WTC11 (cell line): ENCODE measurements around the gene KCNK17. TPM values are rescaled to one million over a fixed set of nuclear protein-coding genes. Genes with fewer than 3 reads are reported as not detected.

Source experiments
- ATAC-seq: fragments of 200-7000 bp; cut with Tn5 transposase; 2 replicates; pipeline ENCODE4 v1.10.0; 2021; ENCODE audit warnings: mild to moderate bottlenecking, moderate library complexity
- CTCF ChIA-PET: fragments of 300-600 bp; sonication (Branson Sonifier 250); formaldehyde crosslinking; loops from one replicate; lab custom pipeline; 2021; ENCODE audit warnings: antibody characterized with exemption; lab: Charles Lee
- POLR2A ChIA-PET: fragments of 350-600 bp; sonication (Branson Sonifier 250); formaldehyde crosslinking; loops from one replicate; lab custom pipeline; 2021; ENCODE audit warnings: antibody characterized with exemption; lab: Charles Lee
- DNase-seq: peaks from one replicate; pipeline ENCODE4 v3.0.0; 2021; ENCODE audit warnings: low spot score
- H3K27ac Mint-ChIP-seq: 2 replicates; pipeline ENCODE4 v1.8.0; 2021; ENCODE audit warnings: mixed read lengths
- H3K27me3 Mint-ChIP-seq: 2 replicates; pipeline ENCODE4 v1.8.0; 2021; ENCODE audit warnings: low read depth, mild to moderate bottlenecking, moderate library complexity, mixed read lengths
- H3K36me3 Mint-ChIP-seq: 2 replicates; pipeline ENCODE4 v1.8.0; 2021; ENCODE audit warnings: mixed read lengths
- H3K4me1 Mint-ChIP-seq: 2 replicates; pipeline ENCODE4 v1.8.0; 2022; ENCODE audit warnings: mixed read lengths
- H3K4me3 Mint-ChIP-seq: 2 replicates; pipeline ENCODE4 v1.8.0; 2021; ENCODE audit warnings: mild to moderate bottlenecking, moderate library complexity, mixed read lengths
- H3K9me3 Mint-ChIP-seq: 2 replicates; pipeline ENCODE4 v1.8.0; 2021; ENCODE audit warnings: mixed read lengths
- CBFB ChIP-seq: sonication (generic); formaldehyde crosslinking; IDR thresholded peaks from 2 replicates; pipeline ENCODE4 v1.8.1; 2022; ENCODE audit warnings: mild to moderate bottlenecking, low read depth, missing genetic modification reagents
- E2F5 ChIP-seq: sonication (generic); formaldehyde crosslinking; IDR thresholded peaks from 2 replicates; pipeline ENCODE4 v1.8.1; 2022; ENCODE audit warnings: mild to moderate bottlenecking, moderate library complexity, missing genetic modification reagents
- ELF4 ChIP-seq: sonication (generic); formaldehyde crosslinking; IDR thresholded peaks from 2 replicates; pipeline ENCODE4 v1.8.1; 2022; ENCODE audit warnings: low read depth, mild to moderate bottlenecking, moderate library complexity, missing genetic modification reagents
- FOXJ3 ChIP-seq: sonication (generic); formaldehyde crosslinking; IDR thresholded peaks from 2 replicates; pipeline ENCODE4 v1.9.0; 2021; ENCODE audit warnings: missing genetic modification reagents, mild to moderate bottlenecking, borderline replicate concordance
- FOXP1 ChIP-seq: sonication (generic); formaldehyde crosslinking; IDR thresholded peaks from 2 replicates; pipeline ENCODE4 v1.8.0; 2022; ENCODE audit warnings: missing genetic modification reagents, mild to moderate bottlenecking, moderate library complexity, borderline replicate concordance
- FOXP4 ChIP-seq: sonication (generic); formaldehyde crosslinking; IDR thresholded peaks from 2 replicates; pipeline ENCODE4 v1.8.0; 2022; ENCODE audit warnings: mild to moderate bottlenecking, missing genetic modification reagents
- HMGA2 ChIP-seq: fragments of 250-450 bp; sonication (Bioruptor Pico); IDR thresholded peaks from 2 replicates; pipeline ENCODE4 v1.4.0; 2021; ENCODE audit warnings: mild to moderate bottlenecking, moderate library complexity
- KAT7 ChIP-seq: sonication (generic); formaldehyde crosslinking; IDR thresholded peaks from 2 replicates; pipeline ENCODE4 v1.8.1; 2023; ENCODE audit warnings: missing genetic modification reagents, mild to moderate bottlenecking, borderline replicate concordance
- MYBL2 ChIP-seq: sonication (generic); formaldehyde crosslinking; IDR thresholded peaks from 2 replicates; pipeline ENCODE4 v1.8.1; 2023; ENCODE audit warnings: mild to moderate bottlenecking, moderate library complexity, missing genetic modification reagents
- RORB ChIP-seq: fragments of 250-450 bp; sonication (Bioruptor Pico); IDR thresholded peaks from 2 replicates; pipeline ENCODE4 v1.9.0; 2021; ENCODE audit warnings: mild to moderate bottlenecking
- SP1 ChIP-seq: sonication (generic); formaldehyde crosslinking; conservative IDR thresholded peaks from 2 replicates; pipeline ENCODE4 v1.8.1; 2022; ENCODE audit warnings: missing genetic modification reagents
- STAT6 ChIP-seq: sonication (generic); formaldehyde crosslinking; conservative IDR thresholded peaks from 2 replicates; pipeline ENCODE4 v1.8.1; 2023; ENCODE audit warnings: mild to moderate bottlenecking, low read depth, missing genetic modification reagents, moderate library complexity
- ZBTB21 ChIP-seq: sonication (generic); formaldehyde crosslinking; IDR thresholded peaks from 2 replicates; pipeline ENCODE4 v1.8.1; 2023; ENCODE audit warnings: mild to moderate bottlenecking, missing genetic modification reagents, borderline replicate concordance
- ZBTB43 ChIP-seq: sonication (generic); formaldehyde crosslinking; IDR thresholded peaks from 2 replicates; pipeline ENCODE4 v1.8.1; 2023; ENCODE audit warnings: mild to moderate bottlenecking, missing genetic modification reagents
- ZNF232 ChIP-seq: sonication (generic); formaldehyde crosslinking; IDR thresholded peaks from 2 replicates; pipeline ENCODE4 v1.8.0; 2022; ENCODE audit warnings: mild to moderate bottlenecking, missing genetic modification reagents
- ZNF317 ChIP-seq: sonication (generic); formaldehyde crosslinking; IDR thresholded peaks from 2 replicates; pipeline ENCODE4 v1.8.1; 2023; ENCODE audit warnings: low read depth, mild to moderate bottlenecking, moderate library complexity, missing genetic modification reagents, borderline replicate concordance
- ZNF425 ChIP-seq: fragments of 250-450 bp; sonication (Bioruptor Pico); conservative IDR thresholded peaks from 2 replicates; pipeline ENCODE4 v1.9.0; 2021; ENCODE audit warnings: mild to moderate bottlenecking
- total RNA-seq: library from RNA; stranded (reverse); gene quantifications from 3 replicates; pipeline ENCODE4 v1.2.3, GENCODE V29; 2021
- TF ChIP-seq, protein P1 (sequence below): sonication (generic); formaldehyde crosslinking; IDR thresholded peaks from 2 replicates; pipeline ENCODE4 v1.8.0; 2022; ENCODE audit warnings: mild to moderate bottlenecking, missing genetic modification reagents
- TF ChIP-seq, protein P2 (sequence below): sonication (generic); formaldehyde crosslinking; IDR thresholded peaks from 2 replicates; pipeline ENCODE4 v1.8.1; 2023; ENCODE audit warnings: mild to moderate bottlenecking, moderate library complexity, missing genetic modification reagents

Gene KCNK17
- total RNA-seq, 1 experiment from 2014 or later, result 2.1 TPM

DNA sequence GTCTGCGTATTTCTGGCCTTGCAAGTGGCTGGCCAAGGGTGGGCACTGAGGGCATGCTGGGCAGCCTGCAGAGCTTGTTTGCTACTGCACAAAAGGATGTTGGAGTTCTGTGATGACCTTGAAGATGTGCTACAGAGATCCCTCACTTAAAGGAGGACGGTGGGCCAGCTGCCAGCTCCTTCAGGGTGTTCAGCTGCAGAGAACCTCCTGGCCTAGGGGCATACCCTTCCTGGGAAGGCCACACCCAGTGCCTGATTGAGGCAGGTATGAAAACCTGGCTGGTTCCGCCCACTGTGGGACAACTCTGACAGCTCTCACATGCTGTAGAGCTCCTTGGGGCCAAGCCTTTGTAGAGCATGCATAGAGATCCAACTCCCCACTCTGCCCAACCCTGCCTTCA lies 3.0 kb upstream of the KCNK17 start (continued):
- TF ChIP-seq FOXP4 (CRISPR knock-in tag) (no peak), RORB (no peak)

- peaks cover 81% of the 10 kb centered on the region for H3K27me3 Mint-ChIP-seq
- DNase-seq (peak; percentile 62), ATAC-seq (peak; percentile 48)
Observed at GRCh38 chr6:39313526-39314272, 520 bp downstream of the KCNK17 start.

More at GRCh38 chr6:39313526-39314272, 520 bp downstream of the KCNK17 start:
- Mint-ChIP-seq H3K27ac (no peak overlapping the region), H3K9me3 (peaks cover 7% of the 10 kb centered on the region), H3K36me3 (no peaks in the 10 kb centered on the region), H3K4me1 (peaks cover 2% of the 10 kb centered on the region), H3K4me3 (peak overlapping the region; percentile 70)
- peak; percentile 59; the same call in 1 of the 2 replicates for TF ChIP-seq FOXP1 (CRISPR knock-in tag)
- TF ChIP-seq HMGA2, result no peak
- TF ChIP-seq SP1 (CRISPR knock-in tag), result peak; percentile 14
- 0 out of 2 replicates have a peak, but pooled peaks have one; percentile 31 for TF ChIP-seq ZNF317 (CRISPR knock-in tag)
- TF ChIP-seq STAT6 (CRISPR knock-in tag), result no peak
- TF ChIP-seq, protein P1, sequence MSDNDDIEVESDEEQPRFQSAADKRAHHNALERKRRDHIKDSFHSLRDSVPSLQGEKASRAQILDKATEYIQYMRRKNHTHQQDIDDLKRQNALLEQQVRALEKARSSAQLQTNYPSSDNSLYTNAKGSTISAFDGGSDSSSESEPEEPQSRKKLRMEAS (CRISPR knock-in tag), result peak; percentile 54; the same call in 1 of the 2 replicates
- TF ChIP-seq E2F5, result peak; percentile 20; the same call in 1 of the 2 replicates
- peak; percentile 54; the same call in 1 of the 2 replicates for TF ChIP-seq ZNF232 (CRISPR knock-in tag)
- TF ChIP-seq CBFB (CRISPR knock-in tag), result no peak
- TF ChIP-seq ZBTB43 (CRISPR knock-in tag), result no peak
- 0 out of 2 replicates have a peak, but pooled peaks have one; percentile 47 for TF ChIP-seq MYBL2
- no peak for TF ChIP-seq ZNF425 (CRISPR knock-in tag)
- TF ChIP-seq FOXJ3 (CRISPR knock-in tag), result no peak
- TF ChIP-seq, protein P2, sequence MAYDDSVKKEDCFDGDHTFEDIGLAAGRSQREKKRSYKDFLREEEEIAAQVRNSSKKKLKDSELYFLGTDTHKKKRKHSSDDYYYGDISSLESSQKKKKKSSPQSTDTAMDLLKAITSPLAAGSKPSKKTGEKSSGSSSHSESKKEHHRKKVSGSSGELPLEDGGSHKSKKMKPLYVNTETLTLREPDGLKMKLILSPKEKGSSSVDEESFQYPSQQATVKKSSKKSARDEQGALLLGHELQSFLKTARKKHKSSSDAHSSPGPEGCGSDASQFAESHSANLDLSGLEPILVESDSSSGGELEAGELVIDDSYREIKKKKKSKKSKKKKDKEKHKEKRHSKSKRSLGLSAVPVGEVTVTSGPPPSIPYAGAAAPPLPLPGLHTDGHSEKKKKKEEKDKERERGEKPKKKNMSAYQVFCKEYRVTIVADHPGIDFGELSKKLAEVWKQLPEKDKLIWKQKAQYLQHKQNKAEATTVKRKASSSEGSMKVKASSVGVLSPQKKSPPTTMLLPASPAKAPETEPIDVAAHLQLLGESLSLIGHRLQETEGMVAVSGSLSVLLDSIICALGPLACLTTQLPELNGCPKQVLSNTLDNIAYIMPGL, result no peak; the same call in 1 of the 2 replicates
- TF ChIP-seq ELF4 (CRISPR knock-in tag), result no peak
- peak; percentile 20; the same call in 1 of the 2 replicates for TF ChIP-seq ZBTB21
- TF ChIP-seq KAT7 (CRISPR knock-in tag), result 0 out of 2 replicates have a peak, but pooled peaks have one; percentile 9
- CTCF ChIA-PET, result interaction anchor here (0.6 to 3.5 kb wide), 17 partner anchors 10 to 1274 kb away, joined by 3 to 37 read pairs (median 5); partner anchors contain the start of gene SAYSD1
- POLR2A ChIA-PET, result no interaction called here
